Measurements from ENCODE around the gene PARVG.

DNA sequence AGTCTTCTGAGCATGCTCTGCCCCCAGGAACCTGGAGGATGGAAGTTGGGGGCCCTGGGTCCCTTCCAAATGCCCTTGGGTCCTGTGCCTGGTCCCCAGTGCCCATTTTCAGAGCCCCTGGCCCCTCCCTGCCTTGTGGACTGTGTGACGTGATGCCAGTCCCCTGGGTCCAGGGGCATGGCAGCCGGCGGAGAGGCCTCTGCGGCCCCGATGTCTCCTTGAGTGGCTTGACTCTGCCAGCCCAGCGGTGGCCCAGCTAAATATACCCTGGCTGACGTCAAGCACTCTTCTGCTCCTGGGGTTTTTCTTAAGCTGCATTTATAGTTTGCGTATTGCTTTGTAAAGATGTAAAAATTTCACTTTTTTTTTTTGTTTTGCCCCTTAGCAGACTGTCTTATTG, 35.2 kb upstream of the PARVG start:
- TF ChIP-seq EZH2 (IDR thresholded peaks at IDR 0.05; ENCODE audit: borderline replicate concordance, low read depth, low read length, severe bottlenecking) (no peak), CTCF (IDR thresholded peaks at IDR 0.05; ENCODE audit: extremely low read depth in 1 of 2, insufficient read depth in 1 of 2, low read depth in 1 of 2, low read length in 2 of 2) (no peak), POLR2A (IDR thresholded peaks at IDR 0.05; ENCODE audit: low read depth, low read length) (no peak)

All from endothelial cell of umbilical vein (primary cell).